Epithelial cell of proximal tubule (primary cell): ENCODE measurements around the gene PLA2G4A. TPM values are rescaled to one million over a fixed set of nuclear protein-coding genes. Genes with fewer than 3 reads are reported as not detected.

Experiments
- DNase-seq: peaks from one replicate; pipeline ENCODE4 v3.0.0-alpha.2; 2011; ENCODE audit warnings: low read depth
- H3K4me3 ChIP-seq: 2 replicates; pipeline ENCODE4 v1.5.1; 2011; ENCODE audit warnings: low read depth, mild to moderate bottlenecking, low read length
- total RNA-seq: library from RNA; depleted of rRNA; stranded (reverse); fragments of >200 nt; gene quantifications from 2 replicates; pipeline ENCODE4 v1.2.3, GENCODE V29; 2015
- TF ChIP-seq, protein P1 (sequence below): conservative IDR thresholded peaks from 2 replicates; pipeline ENCODE4 v1.5.1; 2012; ENCODE audit warnings: low read depth, mild to moderate bottlenecking, low read length

The PLA2G4A gene
- total RNA-seq, 1 donor from 2014 or later = 0.40 TPM

DNA sequence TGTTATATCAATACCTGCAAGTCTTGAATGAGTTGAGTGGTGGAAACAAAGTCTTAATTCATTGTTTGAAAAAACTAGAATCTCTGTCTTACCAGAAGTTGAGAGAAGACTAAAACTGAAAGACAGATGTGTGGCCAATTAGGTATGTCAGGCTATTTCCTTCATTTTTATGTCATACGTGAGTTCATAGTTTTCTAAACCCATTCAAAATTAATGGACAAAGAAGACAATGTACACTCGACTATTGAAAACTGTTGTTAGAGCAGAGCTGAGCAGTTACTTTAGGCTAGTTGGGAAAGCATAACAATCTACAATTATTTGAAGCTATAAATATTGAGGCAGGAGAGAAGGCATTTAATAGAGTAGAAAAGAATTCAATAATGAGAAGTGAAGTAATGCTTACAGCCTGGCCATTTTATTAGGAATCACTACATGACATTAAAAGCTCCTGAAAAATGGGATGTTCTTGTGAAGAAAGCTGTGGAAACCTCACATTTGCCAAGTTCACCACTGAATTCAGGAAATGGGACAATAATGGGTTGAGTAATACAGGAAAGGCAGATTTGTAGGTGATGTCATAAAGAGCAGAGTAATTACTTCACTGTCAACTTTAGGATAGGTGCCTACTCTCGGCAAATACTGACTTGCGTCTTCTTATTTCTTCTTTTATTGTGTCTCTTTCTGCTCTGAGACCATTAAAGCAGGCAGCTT, 204.4 kb downstream of the PLA2G4A start:
- DNase-seq = no peak
- TF ChIP-seq, protein P1, sequence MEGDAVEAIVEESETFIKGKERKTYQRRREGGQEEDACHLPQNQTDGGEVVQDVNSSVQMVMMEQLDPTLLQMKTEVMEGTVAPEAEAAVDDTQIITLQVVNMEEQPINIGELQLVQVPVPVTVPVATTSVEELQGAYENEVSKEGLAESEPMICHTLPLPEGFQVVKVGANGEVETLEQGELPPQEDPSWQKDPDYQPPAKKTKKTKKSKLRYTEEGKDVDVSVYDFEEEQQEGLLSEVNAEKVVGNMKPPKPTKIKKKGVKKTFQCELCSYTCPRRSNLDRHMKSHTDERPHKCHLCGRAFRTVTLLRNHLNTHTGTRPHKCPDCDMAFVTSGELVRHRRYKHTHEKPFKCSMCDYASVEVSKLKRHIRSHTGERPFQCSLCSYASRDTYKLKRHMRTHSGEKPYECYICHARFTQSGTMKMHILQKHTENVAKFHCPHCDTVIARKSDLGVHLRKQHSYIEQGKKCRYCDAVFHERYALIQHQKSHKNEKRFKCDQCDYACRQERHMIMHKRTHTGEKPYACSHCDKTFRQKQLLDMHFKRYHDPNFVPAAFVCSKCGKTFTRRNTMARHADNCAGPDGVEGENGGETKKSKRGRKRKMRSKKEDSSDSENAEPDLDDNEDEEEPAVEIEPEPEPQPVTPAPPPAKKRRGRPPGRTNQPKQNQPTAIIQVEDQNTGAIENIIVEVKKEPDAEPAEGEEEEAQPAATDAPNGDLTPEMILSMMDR = no peak
- H3K4me3 ChIP-seq = no peak overlapping the region

DNA sequence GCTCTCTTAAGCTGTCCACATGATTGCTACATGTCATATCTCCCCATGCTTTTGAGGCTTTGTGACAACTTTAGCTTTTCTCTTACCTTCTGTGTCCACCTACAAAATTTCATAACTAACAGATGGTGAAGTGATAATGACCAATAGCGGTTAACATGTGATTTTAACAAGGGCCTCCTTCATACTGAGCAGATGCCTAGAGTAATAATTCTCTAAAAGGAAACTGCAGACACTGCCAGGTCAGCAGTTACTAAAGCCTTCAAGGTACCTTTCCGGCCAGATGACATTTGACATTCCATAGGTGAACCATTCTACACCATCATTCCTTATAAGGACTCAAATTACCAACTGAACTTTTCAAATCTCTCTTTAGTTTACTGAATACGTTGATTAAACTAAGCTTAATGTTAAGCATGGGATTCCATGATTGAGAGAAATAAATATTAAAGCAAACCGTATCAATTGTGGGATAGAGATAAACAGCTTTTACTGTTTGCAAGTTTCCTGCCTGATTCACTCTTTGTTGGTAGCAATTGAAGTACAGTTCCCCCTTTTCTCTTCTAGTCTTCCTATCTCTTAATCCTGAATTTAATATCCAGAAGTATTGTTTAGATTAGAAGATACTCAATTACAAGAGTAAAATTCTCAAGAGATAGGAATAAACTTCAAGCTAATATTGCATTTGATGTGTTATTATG, 205.1 kb downstream of the PLA2G4A start:
- TF ChIP-seq, protein P1 = no peak
- DNase-seq = no peak
- no peak overlapping the region for H3K4me3 ChIP-seq

DNA sequence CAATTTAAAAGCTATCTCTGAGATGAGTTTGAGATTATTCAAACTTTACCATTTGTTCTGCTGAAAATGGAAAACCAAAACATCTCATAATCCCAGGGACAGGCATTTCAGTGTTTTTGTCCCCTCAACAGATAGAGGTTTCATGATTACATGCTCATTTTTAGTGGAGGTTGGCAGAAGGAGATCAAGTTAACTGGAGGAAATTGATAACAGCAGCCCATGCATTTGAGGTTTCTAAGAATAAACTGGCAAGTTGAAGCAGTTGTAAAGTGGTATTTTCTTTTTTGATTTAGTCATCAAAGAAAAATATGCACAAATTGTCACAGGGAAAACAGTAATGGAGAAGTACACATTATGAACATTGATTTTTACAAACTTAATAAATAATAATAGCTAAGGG, 205.8 kb downstream of the PLA2G4A start:
- TF ChIP-seq, protein P1 = no peak
- H3K4me3 ChIP-seq = no peak overlapping the region
- no peak for DNase-seq

DNA sequence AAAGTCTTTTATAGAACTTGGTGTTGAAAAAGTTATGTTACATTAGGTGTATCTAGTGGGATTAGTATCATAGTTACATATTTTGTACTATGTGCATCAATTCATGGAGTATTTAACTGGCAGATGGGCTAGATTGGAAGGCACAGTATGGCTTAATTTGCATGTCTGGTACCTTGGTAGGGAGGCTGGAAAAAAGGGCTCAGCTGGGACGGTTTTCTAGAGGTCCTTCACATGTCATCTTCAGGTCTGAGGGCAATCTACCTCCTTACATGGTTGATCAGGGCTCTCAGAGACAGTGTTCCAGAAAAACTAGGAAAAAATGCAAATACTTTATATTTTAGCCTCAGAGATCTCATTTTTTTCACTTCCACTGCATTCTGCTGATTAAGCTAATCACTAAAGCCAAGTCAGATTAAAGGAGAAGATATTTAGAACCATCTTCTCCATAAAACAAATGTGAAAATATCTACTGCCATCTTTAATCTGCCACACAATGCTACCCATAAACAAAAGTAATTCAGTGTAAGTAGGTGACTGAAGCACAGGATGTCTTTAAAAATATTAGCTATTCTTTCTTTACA, 209.3 kb downstream of the PLA2G4A start:
- H3K4me3 ChIP-seq = no peak overlapping the region
- TF ChIP-seq, protein P1 = no peak
- no peak for DNase-seq

Other genes with a start within 250 kb of the PLA2G4A start
- gene PTGS2, start 148.5 kb upstream of the PLA2G4A start, total RNA-seq = 4.3 and 8.7 TPM in 2 replicates